Gastrocnemius medialis (tissue), 4 donors: Measurements from ENCODE around the gene RADIL. TPM values are rescaled to one million over a fixed set of nuclear protein-coding genes. Genes with fewer than 3 reads are reported as not detected.

Experiments used
- ATAC-seq, 2 donors: fragments of 150-250 bp; one replicate each; pipeline ENCODE4 v1.9.1; 2016
- DNase-seq, 2 donors: peaks; one replicate each; pipeline ENCODE4 v3.0.0-alpha.2; 2019
- H3K27ac ChIP-seq, 4 donors: fragments of 200-600 bp; sonication (generic); 1 replicate in 1 of 4; 2 replicates in 3 of 4; pipeline ENCODE4 v1.5.1; 2016 to 2018; ENCODE audit warnings: mild to moderate bottlenecking in 2 of 4, moderate library complexity in 1 of 4
- H3K27me3 ChIP-seq, 3 donors: fragments of 200-600 bp; sonication (generic) in 2 of 3; 1 replicate in 1 of 3; 2 replicates in 2 of 3; pipeline versions ENCODE4 v1.5.1 to v1.6.0; 2016 to 2019; ENCODE audit warnings: mild to moderate bottlenecking in 1 of 3, moderate library complexity in 1 of 3
- H3K36me3 ChIP-seq, 2 donors: fragments of 200-600 bp; sonication (generic) in 1 of 2; one replicate each; pipeline ENCODE4 v1.5.1; 2017 to 2018
- H3K4me1 ChIP-seq, 2 donors: fragments of 200-600 bp; sonication (generic) in 1 of 2; one replicate each; pipeline ENCODE4 v1.5.1; 2016 to 2017; ENCODE audit warnings: mild to moderate bottlenecking in 2 of 2
- H3K4me3 ChIP-seq, 4 donors: fragments of 200-600 bp; sonication (generic) in 3 of 4; 1 replicate in 1 of 4; 2 replicates in 3 of 4; pipeline ENCODE4 v1.5.1; 2016 to 2019; ENCODE audit warnings: mild to moderate bottlenecking in 2 of 4
- H3K9me3 ChIP-seq, 3 donors: fragments of 200-600 bp; sonication (generic) in 2 of 3; 1 replicate in 1 of 3; 2 replicates in 2 of 3; pipeline ENCODE4 v1.5.1; 2016 to 2019
- CTCF ChIP-seq, 5 experiments: fragments of 450-650 bp in 3 of 5; fragments of 200-600 bp in 2 of 5; sonication (generic) in 2 of 5; IDR thresholded peaks in 4 of 5; conservative IDR thresholded peaks in 1 of 5; 1 replicate in 4 of 5; 2 replicates in 1 of 5; pipeline ENCODE4 v1.5.1; 2016 to 2019; ENCODE audit warnings: antibody characterized with exemption in 5 of 5, mild to moderate bottlenecking in 3 of 5, moderate library complexity in 3 of 5
- POLR2A ChIP-seq, 2 donors: fragments of 450-650 bp; IDR thresholded peaks; one replicate each; pipeline ENCODE4 v1.6.1; 2017; ENCODE audit warnings: antibody characterized with exemption in 2 of 2, mild to moderate bottlenecking in 2 of 2, moderate library complexity in 2 of 2
- in situ Hi-C, 4 donors: fragments of 200-750 bp; cut with MboI; loops; one replicate each; pipeline versions ENCODE4 v1.15.0 to v1.8.0; 2017; ENCODE audit warnings: low sequenced_read_pairs in 4 of 4
- intact Hi-C: fragments of 100-400 bp; cut with DNase I; formaldehyde crosslinking; loops from one replicate; pipeline ENCODE4 v1.15.1; 2023; ENCODE audit warnings: low total_unique reads
- total RNA-seq, 4 donors: library from RNA; depleted of rRNA; stranded (reverse); fragments of >200 nt; gene quantifications; one replicate each; pipeline versions ENCODE4 v1.1.0 to v1.2.3, GENCODE V29; 2016

Gene RADIL
- total RNA-seq, 4 donors from 2014 or later, result 2.1 to 12.1 (median 5.0) TPM

GRCh38 chr7:4823441-4824119 is 59.9 kb downstream of the RADIL start:
- ATAC-seq (no peak), DNase-seq (no peak)
- no peak overlapping the region for H3K4me3 ChIP-seq
- H3K9me3 ChIP-seq, result no peaks in the 10 kb centered on the region
- no peaks in the 10 kb centered on the region for H3K4me1 ChIP-seq
- TF ChIP-seq CTCF (IDR thresholded peaks at IDR 0.05 in 4 of 5, conservative IDR thresholded peaks at IDR 0.05 in 1 of 5) (no peak), POLR2A (IDR thresholded peaks at IDR 0.05) (no peak)
- in situ Hi-C loops, result no loop called here
- no peak overlapping the region for H3K27ac ChIP-seq
- H3K27me3 ChIP-seq, result no peaks in the 10 kb centered on the region
- no peaks in the 10 kb centered on the region for H3K36me3 ChIP-seq
- intact Hi-C loops, result no loop called here

- no peaks in the 10 kb centered on the region for H3K4me1 ChIP-seq
- in situ Hi-C loops, result no loop called here
- H3K4me3 ChIP-seq, result no peak overlapping the region
- no peak overlapping the region for H3K27ac ChIP-seq
- TF ChIP-seq CTCF (IDR thresholded peaks at IDR 0.05 in 4 of 5, conservative IDR thresholded peaks at IDR 0.05 in 1 of 5), result no peak
- no peak for TF ChIP-seq POLR2A (IDR thresholded peaks at IDR 0.05)
- H3K36me3 ChIP-seq, result no peaks in the 10 kb centered on the region
- intact Hi-C loops, result no loop called here
- no peak for ATAC-seq
- no peaks in the 10 kb centered on the region for H3K27me3 ChIP-seq
- H3K9me3 ChIP-seq, result no peaks in the 10 kb centered on the region
- no peak for DNase-seq
Measured at GRCh38 chr7:4822677-4823076, 60.8 kb downstream of the RADIL start.

GRCh38 chr7:4820967-4821471 is 62.5 kb downstream of the RADIL start:
- H3K9me3 ChIP-seq, result no peaks in the 10 kb centered on the region
- DNase-seq, result no peak
- no peak overlapping the region for H3K4me3 ChIP-seq
- TF ChIP-seq POLR2A (IDR thresholded peaks at IDR 0.05) (no peak), CTCF (IDR thresholded peaks at IDR 0.05 in 4 of 5, conservative IDR thresholded peaks at IDR 0.05 in 1 of 5) (no peak)
- H3K27ac ChIP-seq, result peak overlapping the region; percentile 49 to 64 (median 55)
- H3K4me1 ChIP-seq, result no peaks in the 10 kb centered on the region
- ATAC-seq, result no peak
- intact Hi-C loops, result no loop called here
- H3K36me3 ChIP-seq, result no peaks in the 10 kb centered on the region
- H3K27me3 ChIP-seq, result no peaks in the 10 kb centered on the region
- in situ Hi-C loops, result no loop called here

- in situ Hi-C loops, result no loop called here
- DNase-seq, result no peak
- H3K27ac ChIP-seq, result peak overlapping the region; percentile 49 to 64 (median 55)
- ATAC-seq, result no peak
- no peaks in the 10 kb centered on the region for H3K4me1 ChIP-seq
- intact Hi-C loops, result no loop called here
- no peak overlapping the region for H3K4me3 ChIP-seq
- H3K27me3 ChIP-seq, result no peaks in the 10 kb centered on the region
- no peaks in the 10 kb centered on the region for H3K9me3 ChIP-seq
- no peaks in the 10 kb centered on the region for H3K36me3 ChIP-seq
- TF ChIP-seq CTCF (IDR thresholded peaks at IDR 0.05 in 4 of 5, conservative IDR thresholded peaks at IDR 0.05 in 1 of 5) (no peak), POLR2A (IDR thresholded peaks at IDR 0.05) (no peak)
Measured at GRCh38 chr7:4820405-4820966, 63.0 kb downstream of the RADIL start.
